CD4-positive, alpha-beta T cell treated with Interleukin-15 for 4 hours (primary cell): ENCODE data around the gene CEP152.

ENCODE experiments used
- DNase-seq: peaks from one replicate; pipeline ENCODE4 v3.0.0-alpha.2; 2020; ENCODE audit warnings: low spot score

The CEP152 gene

GRCh38 chr15:48775546-48775945 is 35.3 kb downstream of the CEP152 start:
- DNase-seq, result no peak

DNA sequence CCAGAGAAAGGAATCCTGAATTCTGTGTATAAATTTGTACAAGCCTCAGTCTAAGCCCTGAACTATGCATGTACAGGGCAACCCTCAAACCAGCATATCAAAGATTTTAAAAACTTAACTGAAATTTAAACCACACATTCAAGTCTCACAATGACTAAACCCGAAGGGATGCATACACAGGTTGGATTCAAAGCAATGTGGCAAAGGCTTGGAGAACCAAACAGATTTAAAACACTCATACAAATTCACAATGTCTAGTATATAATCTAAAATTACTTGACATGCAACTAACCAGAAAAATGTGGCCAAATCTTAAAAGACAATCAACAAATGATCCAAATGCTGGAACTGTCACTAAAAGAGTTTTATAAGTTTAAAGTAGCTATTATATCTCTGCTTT is 36.4 kb downstream of the CEP152 start:
- no peak for DNase-seq

DNA sequence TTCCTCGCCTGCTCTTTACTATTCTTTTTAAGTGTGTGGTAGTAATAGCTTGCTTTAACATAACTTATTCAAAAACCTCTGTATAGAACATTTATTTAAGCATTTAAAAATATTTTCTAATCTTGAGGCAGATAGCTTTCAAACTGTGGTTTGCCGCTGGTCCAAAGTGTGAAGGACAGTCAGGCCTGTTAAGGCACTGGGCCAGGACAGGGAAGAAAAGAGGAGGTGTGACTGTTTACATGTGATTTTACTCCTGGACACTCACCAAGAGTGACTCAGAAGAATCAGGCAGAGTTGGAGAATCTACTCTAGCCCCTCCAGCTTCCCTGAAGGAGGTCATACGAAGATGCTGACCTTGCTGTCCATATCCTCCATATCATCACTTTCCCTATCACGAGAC is 44.7 kb downstream of the CEP152 start:
- no peak for DNase-seq

DNA sequence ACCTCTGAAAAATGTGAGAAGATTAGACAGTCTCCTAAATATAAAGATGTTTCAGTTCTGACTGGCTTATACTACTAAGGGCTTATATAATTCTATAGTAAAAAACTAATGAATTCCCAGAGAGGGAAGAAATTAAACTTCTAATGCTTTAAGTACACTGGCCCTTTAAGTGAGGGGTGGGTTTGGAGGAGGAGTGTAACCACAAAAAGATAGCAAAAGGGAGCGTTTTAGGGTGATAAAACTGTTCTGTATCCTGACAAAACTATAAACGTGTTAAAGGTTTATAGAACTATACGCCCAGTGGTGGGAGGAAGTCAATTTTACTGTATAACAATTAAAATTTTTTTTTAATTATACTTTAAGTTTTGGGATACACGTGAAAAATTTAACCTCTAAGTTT is 45.8 kb downstream of the CEP152 start:
- DNase-seq, result no peak

GRCh38 chr15:48761393-48762158 is 49.3 kb downstream of the CEP152 start:
- no peak for DNase-seq

DNA sequence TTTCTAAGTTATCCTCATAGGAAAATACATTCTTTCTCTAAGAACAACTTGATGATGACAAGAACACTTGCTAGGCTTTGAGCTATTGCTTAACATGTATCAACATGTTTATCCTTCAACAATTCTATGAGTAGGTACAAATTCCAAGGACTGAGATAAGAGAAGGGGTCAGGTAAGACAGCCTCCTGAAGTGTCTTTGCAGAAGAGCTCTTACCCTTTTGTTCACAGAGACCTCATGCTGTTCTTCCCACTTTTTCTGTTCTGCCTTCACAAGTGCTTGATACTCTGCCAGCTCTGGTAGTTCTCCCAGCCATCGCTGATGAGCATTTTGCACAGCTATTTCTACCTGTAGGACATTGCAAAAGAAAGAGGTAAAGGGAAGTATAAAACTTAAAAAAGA is 50.9 kb downstream of the CEP152 start:
- DNase-seq, result no peak

- no peak for DNase-seq
Measured at GRCh38 chr15:48757661-48758060, 53.2 kb downstream of the CEP152 start.

DNA sequence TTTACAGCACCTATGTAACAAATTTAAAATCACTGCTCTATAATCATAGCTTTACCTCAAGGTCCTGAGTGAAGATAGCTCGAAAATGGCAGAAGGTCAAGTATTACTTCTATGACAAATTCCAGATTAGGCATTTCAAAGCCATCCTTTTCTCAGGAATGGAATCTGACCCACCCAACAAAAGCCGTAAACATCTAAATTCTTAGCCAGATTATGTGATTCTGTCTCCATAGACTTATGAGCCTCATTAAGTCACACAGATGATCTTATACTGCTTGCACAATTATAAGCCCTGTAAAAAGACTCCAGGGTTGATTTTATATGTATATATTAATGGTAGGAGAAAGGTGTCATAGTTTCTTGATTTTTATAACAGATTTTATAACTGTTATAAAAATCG is 56.9 kb downstream of the CEP152 start:
- DNase-seq, result no peak

DNA sequence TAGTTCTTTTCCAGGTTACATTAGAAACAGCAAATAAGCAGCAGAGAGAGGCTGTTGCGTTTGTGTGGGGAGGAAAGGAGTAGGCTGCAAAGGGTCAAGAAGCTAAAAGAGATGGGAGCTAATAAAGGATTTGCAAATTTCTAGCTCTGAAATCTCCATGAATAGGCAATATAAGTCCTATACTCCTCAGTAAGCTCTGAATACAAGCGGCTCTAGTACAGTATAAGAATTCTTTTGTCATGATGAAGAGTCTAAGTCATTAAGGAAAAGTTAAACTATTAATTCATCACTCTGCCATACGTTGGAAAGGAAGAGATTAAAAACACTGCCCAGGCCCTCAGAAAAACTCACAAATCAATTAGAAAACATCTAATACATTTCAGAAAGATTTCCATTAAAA is 59.3 kb downstream of the CEP152 start:
- no peak for DNase-seq

DNA sequence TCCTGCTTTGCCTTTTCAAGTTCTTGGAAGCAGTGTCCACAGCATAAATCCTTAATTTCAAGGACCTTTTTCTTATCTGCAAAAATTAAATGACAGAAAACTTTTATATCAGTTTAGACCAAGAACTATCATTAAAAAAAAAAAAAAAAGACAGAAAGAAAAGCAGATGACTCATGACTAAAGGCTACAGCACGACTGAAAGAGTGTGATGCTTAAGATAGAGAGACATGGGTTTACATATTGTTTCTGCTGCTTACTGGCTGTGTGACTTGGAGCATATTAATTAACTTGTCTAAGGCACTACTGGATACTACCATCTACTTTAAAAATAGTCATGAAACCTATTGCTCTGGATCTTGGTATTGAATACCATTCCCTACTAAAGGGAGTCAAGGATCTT is 62.3 kb downstream of the CEP152 start:
- DNase-seq, result no peak

GRCh38 chr15:48733615-48734014 is 77.3 kb downstream of the CEP152 start:
- DNase-seq, result no peak

DNA sequence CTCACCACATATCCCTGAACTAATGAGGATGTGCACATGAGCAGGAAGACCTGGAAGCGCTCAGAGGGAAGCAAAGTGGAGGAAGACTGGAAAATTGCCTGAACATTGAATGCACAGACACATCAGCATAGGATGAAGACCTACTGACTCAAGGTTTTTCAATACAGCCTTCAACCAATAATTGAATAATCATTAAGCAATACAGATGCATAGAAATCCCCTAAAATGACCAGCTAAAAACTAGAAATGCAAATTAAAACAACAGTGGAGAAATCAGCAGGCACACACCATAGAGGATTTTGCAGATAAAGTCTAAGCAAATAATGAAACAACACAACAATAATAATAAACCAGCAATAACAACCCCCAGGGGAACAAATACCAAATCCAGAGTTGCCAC is 80.4 kb downstream of the CEP152 start:
- no peak for DNase-seq

DNA sequence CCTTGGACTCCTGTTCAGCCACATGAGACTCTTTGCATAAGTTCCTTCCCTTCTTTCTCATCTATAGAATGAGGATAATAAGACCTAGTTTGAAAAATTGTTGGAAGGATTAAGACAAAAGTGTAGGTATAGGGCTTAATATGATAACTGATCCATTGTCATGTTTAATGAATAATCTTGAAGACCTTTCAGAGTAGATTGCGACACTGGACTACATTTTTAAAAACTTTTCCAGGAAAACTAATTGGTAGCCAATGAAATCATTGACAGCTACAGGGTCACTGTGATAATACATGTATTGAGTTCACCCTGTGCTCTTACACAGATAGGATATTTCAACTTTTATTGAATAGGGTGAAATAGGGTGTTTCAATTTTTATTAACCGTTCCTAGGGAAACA is 86.9 kb downstream of the CEP152 start:
- DNase-seq, result no peak

DNA sequence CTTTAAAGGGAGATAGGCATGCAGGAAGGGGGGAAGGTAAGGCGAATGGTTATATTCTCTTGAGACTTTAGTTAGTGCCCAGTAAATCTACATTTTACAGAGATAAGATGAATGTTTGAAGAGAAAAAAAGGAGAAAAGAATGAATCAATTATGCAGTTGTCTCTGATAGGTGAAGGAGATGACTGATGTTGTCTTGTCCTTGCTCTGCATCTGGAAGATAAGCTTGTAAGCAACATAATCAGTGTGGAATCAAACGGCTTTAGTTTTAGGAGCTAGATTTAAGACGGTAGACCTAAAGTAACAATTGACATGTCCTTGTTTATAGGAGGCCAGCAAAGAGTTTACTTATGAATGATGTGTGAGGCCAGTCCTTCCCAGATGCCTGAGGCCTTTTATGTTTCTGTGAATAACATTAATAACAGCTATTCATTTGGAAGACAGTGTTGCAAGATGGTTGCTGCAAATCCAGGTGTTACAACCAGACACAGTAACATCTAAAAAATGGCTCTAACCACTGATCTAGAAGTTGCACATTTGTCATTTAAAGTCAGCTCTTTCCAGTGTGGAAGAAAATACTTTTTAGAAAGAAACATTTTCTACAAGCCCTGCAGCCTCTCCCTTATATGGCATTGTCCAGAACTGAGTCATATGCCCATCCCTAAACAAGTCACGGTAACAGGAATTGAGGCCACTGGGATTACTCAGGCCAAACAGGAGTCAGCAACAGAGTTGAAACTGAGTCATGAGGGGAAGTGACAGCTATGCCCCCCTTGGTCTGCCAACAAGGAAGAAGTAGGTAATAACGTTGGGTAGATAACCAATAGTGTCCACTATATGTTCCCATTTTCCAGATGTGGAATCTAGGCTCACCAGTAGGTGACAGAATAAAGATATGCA is 87.9 kb downstream of the CEP152 start:
- DNase-seq, result no peak

- DNase-seq, result no peak
Measured at GRCh38 chr15:48721061-48721810, 89.6 kb downstream of the CEP152 start.

GRCh38 chr15:48720646-48721045 is 90.2 kb downstream of the CEP152 start:
- DNase-seq, result no peak

GRCh38 chr15:48719668-48720067 is 91.2 kb downstream of the CEP152 start:
- DNase-seq, result no peak

- DNase-seq, result no peak
Measured at GRCh38 chr15:48718646-48719045, 92.2 kb downstream of the CEP152 start.

- no peak for DNase-seq
Measured at GRCh38 chr15:48717458-48717857, 93.4 kb downstream of the CEP152 start.

GRCh38 chr15:48712546-48712945 is 98.3 kb downstream of the CEP152 start:
- no peak for DNase-seq

- DNase-seq, result no peak
Measured at GRCh38 chr15:48710952-48711495, 99.8 kb downstream of the CEP152 start.

DNA sequence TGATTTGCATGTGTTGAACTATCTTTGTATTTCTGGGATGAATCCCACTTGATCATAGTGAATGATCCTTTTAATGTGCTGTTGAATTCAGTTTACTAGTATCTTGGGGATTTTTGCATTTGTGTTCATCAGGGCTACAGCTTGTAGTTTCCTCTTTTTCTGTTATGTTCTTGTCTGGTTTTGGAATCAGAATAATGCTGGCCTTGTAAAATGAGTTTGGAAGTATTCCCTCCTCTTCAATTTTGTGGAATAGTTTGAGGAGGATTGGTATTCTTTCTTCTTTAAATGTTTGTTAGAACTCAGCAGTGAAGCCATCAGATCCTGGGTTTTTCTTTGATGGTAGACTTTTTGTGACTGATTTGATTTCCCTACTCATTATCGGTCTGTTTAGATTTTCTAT is 102.2 kb downstream of the CEP152 start:
- DNase-seq, result no peak
